Glutamatergic neuron (in vitro differentiated cells): ENCODE data around the gene PLCL1. TPM values are rescaled to one million over a fixed set of nuclear protein-coding genes. Genes with fewer than 3 reads are reported as not detected.

Experiments
- DNase-seq: peaks from one replicate; pipeline ENCODE4 v3.0.0; 2022
- H3K27ac Mint-ChIP-seq: one replicate; pipeline ENCODE4 v1.8.0; 2020; ENCODE audit warnings: mild to moderate bottlenecking, mixed read lengths, inconsistent platforms; ENCODE audit not compliant: unreplicated experiment
- H3K27me3 Mint-ChIP-seq: one replicate; pipeline ENCODE4 v1.8.0; 2020; ENCODE audit warnings: mild to moderate bottlenecking, moderate library complexity, mixed read lengths, inconsistent platforms; ENCODE audit not compliant: unreplicated experiment
- H3K36me3 Mint-ChIP-seq: one replicate; pipeline ENCODE4 v1.8.0; 2020; ENCODE audit warnings: mild to moderate bottlenecking, mixed read lengths, inconsistent platforms; ENCODE audit not compliant: unreplicated experiment
- H3K4me1 Mint-ChIP-seq: one replicate; pipeline ENCODE4 v1.8.0; 2020; ENCODE audit warnings: mild to moderate bottlenecking, low read depth, mixed read lengths, inconsistent platforms; ENCODE audit not compliant: unreplicated experiment
- H3K4me3 Mint-ChIP-seq: one replicate; pipeline ENCODE4 v1.8.0; 2020; ENCODE audit warnings: mild to moderate bottlenecking, mixed read lengths, inconsistent platforms; ENCODE audit not compliant: unreplicated experiment
- H3K9me3 Mint-ChIP-seq: one replicate; pipeline ENCODE4 v1.8.0; 2020; ENCODE audit warnings: mild to moderate bottlenecking, moderate library complexity, mixed read lengths, inconsistent platforms; ENCODE audit not compliant: unreplicated experiment
- CTCF ChIP-seq: fragments of 200-600 bp; sonication (generic); IDR thresholded peaks from one replicate; pipeline ENCODE4 v1.5.0; 2021; ENCODE audit not compliant: partially characterized antibody, unreplicated experiment
- total RNA-seq: library from RNA; stranded (reverse); fragmentation: NEBNext Ultra II Directional; extraction: Animal tissue kit (Norgen Biotek cat#: 25700); gene quantifications from one replicate; pipeline ENCODE4 v1.2.1, GENCODE V29; 2021; ENCODE audit not compliant: unreplicated experiment

PLCL1 gene
- total RNA-seq, 1 donor from 2014 or later: 28.8 TPM

GRCh38 chr2:197835293-197835692 lies 30.9 kb downstream of the PLCL1 start:
- TF ChIP-seq CTCF: no peak
- Mint-ChIP-seq H3K9me3 (peaks cover 10% of the 10 kb centered on the region), H3K4me3 (no peak overlapping the region), H3K27ac (no peak overlapping the region), H3K36me3 (peaks cover 11% of the 10 kb centered on the region), H3K4me1 (no peaks in the 10 kb centered on the region), H3K27me3 (no peaks in the 10 kb centered on the region)
- no peak for DNase-seq

- no peaks in the 10 kb centered on the region for H3K27me3 Mint-ChIP-seq
- TF ChIP-seq CTCF: no peak
- H3K4me1 Mint-ChIP-seq: no peaks in the 10 kb centered on the region
- no peak for DNase-seq
- peaks cover 4% of the 10 kb centered on the region for H3K9me3 Mint-ChIP-seq
- no peaks in the 10 kb centered on the region for H3K36me3 Mint-ChIP-seq
- H3K27ac Mint-ChIP-seq: no peak overlapping the region
- H3K4me3 Mint-ChIP-seq: no peak overlapping the region
Observed at GRCh38 chr2:197838036-197838435, 33.6 kb downstream of the PLCL1 start.

- H3K36me3 Mint-ChIP-seq: no peaks in the 10 kb centered on the region
- H3K27ac Mint-ChIP-seq: no peak overlapping the region
- no peaks in the 10 kb centered on the region for H3K27me3 Mint-ChIP-seq
- DNase-seq: no peak
- peaks cover 4% of the 10 kb centered on the region for H3K9me3 Mint-ChIP-seq
- no peak overlapping the region for H3K4me3 Mint-ChIP-seq
- no peak for TF ChIP-seq CTCF
- H3K4me1 Mint-ChIP-seq: no peaks in the 10 kb centered on the region
Observed at GRCh38 chr2:197838579-197838978, 34.2 kb downstream of the PLCL1 start.

GRCh38 chr2:197839327-197839726 lies 34.9 kb downstream of the PLCL1 start:
- H3K4me3 Mint-ChIP-seq: no peak overlapping the region
- DNase-seq: no peak
- H3K9me3 Mint-ChIP-seq: peaks cover 4% of the 10 kb centered on the region
- no peak for TF ChIP-seq CTCF
- no peaks in the 10 kb centered on the region for H3K36me3 Mint-ChIP-seq
- no peaks in the 10 kb centered on the region for H3K4me1 Mint-ChIP-seq
- no peak overlapping the region for H3K27ac Mint-ChIP-seq
- no peaks in the 10 kb centered on the region for H3K27me3 Mint-ChIP-seq

- H3K27me3 Mint-ChIP-seq: no peaks in the 10 kb centered on the region
- H3K9me3 Mint-ChIP-seq: peaks cover under 1% of the 10 kb centered on the region
- no peaks in the 10 kb centered on the region for H3K36me3 Mint-ChIP-seq
- no peak overlapping the region for H3K4me3 Mint-ChIP-seq
- H3K27ac Mint-ChIP-seq: no peak overlapping the region
- TF ChIP-seq CTCF: no peak
- no peak for DNase-seq
- no peaks in the 10 kb centered on the region for H3K4me1 Mint-ChIP-seq
Observed at GRCh38 chr2:197839856-197840255, 35.5 kb downstream of the PLCL1 start.
